ENCODE measurements around the gene USP33.
"Not testable (repeated sequence)": the region's sequence is repeated elsewhere in the genome, so short reads cannot be mapped to it uniquely, and the experiment has no call there.

Gene USP33

DNA sequence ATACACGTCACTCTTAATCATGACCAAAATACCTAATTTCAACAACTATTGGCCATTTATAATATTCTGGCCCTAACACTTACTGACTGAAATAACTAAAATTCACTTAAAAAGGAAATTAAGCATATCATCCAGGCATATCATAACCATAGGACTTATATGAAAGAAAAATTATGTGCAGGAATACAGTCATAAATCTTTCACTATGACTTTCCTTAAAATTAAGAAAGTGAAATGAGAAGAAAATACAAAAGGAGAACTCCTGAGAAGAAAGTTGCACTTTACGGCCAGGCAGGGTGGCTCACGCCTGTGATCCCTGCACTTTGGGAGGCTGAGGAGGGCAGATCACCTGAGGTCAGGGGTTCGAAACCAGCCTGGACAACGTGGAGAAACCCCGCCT lies 86.6 kb downstream of the USP33 start:
- DNase-seq (ENCODE audit: low read depth in 1 of 2, low spot score in 1 of 2) = no peak

- DNase-seq (ENCODE audit: low read depth in 1 of 2, low spot score in 1 of 2) = no peak
Observed at GRCh38 chr1:77672374-77672773, 87.3 kb downstream of the USP33 start.

DNA sequence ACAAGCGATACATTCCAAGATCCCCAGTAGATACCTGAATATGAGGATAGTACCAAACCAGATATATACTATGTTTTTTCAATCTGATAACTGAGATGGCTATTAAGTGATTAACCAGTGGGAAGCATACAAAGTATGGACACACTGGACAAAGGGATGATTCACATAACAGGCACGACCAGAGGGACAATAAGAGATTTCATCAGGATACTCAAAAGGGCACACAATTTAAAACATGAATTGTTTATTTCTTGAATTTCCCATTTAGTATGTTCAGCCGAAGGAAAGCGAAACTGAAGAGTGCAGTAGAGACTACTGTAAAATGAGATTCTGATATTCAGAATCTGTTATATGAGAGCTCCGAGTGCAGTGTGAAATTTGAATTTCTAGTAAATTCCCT lies 87.8 kb downstream of the USP33 start:
- DNase-seq (ENCODE audit: low read depth in 1 of 2, low spot score in 1 of 2) = no peak

DNA sequence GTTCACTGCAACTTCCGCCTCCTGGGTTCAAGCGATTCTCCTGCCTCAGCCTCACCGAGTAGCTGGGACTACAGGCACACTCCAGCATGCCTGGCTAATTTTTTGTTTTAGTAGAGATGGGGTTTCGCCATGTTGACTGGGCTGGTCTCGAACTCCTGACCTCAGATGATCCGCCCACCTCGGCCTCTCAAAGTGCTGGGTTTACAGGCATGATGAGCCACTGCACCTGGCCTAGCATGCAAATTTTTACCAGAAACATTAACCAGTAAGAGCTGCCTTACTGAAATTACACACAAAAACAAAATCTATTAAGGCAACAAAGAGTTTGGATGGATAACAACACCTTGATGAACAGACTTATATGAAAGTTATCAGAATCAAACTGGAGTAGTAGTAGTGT lies 89.3 kb downstream of the USP33 start:
- no peak for DNase-seq (ENCODE audit: low read depth in 1 of 2, low spot score in 1 of 2)

DNA sequence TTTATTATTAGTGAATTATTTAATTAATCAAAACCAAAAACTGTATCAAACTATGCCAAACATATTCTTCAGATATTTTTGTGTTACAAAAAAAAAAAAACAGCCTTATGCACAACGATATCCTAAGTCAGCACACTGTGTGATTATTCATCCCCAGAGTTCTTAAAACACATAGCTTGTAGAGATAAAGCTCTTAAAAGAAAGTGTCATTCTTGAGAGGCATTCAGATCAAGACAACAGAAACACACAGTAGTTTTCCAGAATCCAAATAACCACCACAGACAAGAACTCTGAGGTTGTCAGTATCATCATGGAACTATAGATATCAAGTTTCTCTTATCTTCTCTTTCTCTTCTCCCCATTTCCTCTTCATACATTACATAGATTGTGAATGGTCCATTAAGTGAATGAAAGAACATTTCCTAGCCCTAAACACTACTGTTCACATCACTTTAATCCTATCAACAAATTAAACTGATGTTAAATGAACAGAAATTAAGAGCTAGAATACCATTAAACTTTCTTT lies 90.7 kb downstream of the USP33 start:
- no peak for DNase-seq (ENCODE audit: low read depth in 1 of 2, low spot score in 1 of 2)

- DNase-seq (ENCODE audit: low read depth in 1 of 2, low spot score in 1 of 2) = no peak
Observed at GRCh38 chr1:77664939-77665516, 94.6 kb downstream of the USP33 start.

DNA sequence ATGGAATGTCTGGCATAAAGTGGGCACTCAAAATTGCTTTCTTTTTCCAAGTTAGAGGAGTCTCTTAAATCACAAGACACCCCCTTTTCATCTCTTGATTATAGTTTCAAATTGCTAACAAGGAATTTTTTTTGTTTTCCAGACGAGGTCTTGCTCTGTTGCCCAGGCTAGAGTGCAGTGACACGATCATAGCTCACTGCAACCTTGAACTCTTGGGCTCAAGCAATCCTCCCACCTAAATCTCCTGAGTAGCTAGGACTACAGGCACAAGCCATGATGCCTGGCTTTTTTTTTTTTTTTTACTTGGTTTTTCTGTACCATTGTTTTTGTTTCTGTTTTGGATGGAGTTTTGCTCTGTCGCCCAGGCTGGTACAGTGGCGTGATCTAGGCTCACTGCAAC lies 98.0 kb downstream of the USP33 start:
- no peak for DNase-seq (ENCODE audit: low read depth in 1 of 2, low spot score in 1 of 2)

GRCh38 chr1:77659879-77660593 lies 99.6 kb downstream of the USP33 start:
- no peak for DNase-seq (ENCODE audit: low read depth in 1 of 2, low spot score in 1 of 2)

DNA sequence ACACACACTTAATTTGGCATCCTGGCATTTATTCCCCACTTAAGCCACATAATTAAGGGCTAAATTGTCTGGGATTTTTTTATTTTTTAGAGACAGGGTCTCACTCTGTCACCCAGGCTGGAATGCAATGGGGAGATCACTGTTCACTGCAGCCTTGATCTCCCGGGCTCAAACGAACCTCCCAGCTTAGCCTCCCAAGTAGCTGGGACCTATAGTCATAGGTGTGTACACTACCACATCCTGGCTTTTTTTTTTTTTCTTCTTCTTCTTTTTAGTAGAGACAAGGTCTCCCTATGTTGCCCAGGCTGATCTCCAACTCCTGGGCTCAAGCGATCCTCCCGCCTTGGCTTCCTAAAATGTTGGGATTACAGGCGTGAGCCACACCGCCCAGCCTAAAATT lies 101.4 kb downstream of the USP33 start:
- no peak for DNase-seq (ENCODE audit: low read depth in 1 of 2, low spot score in 1 of 2)

DNA sequence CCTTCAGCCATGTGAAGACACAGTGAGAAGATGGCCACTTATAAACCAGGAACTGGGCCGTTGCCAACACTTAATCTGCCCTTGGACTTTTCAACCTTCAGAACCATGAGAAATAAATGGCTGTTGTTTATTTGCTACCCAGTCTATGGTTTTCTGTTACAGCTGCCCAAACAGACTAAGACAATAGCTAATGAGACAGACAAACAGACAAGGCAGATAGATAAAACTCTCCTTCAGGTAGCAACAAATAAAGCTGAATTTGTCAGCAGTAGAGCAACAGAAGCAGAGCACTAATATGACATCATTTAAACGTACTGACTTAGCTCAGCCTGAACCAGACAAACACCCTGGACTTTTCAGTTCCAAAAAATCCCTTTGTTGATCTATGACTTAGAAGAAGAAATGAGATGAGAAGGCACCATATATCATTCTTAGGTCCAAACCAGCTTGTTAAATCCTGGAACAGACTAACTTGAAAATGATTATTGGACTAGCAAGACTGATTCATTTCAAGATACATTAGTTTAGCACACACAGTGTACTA lies 104.1 kb downstream of the USP33 start:
- DNase-seq (ENCODE audit: low read depth in 1 of 2, low spot score in 1 of 2) = no peak

GRCh38 chr1:77652970-77653516 lies 106.6 kb downstream of the USP33 start:
- no peak for DNase-seq (ENCODE audit: low read depth in 1 of 2, low spot score in 1 of 2)

GRCh38 chr1:77652268-77652667 lies 107.4 kb downstream of the USP33 start:
- DNase-seq (ENCODE audit: low read depth in 1 of 2, low spot score in 1 of 2) = no peak

- no peak for DNase-seq (ENCODE audit: low read depth in 1 of 2, low spot score in 1 of 2)
Observed at GRCh38 chr1:77649127-77649526, 110.5 kb downstream of the USP33 start.

DNA sequence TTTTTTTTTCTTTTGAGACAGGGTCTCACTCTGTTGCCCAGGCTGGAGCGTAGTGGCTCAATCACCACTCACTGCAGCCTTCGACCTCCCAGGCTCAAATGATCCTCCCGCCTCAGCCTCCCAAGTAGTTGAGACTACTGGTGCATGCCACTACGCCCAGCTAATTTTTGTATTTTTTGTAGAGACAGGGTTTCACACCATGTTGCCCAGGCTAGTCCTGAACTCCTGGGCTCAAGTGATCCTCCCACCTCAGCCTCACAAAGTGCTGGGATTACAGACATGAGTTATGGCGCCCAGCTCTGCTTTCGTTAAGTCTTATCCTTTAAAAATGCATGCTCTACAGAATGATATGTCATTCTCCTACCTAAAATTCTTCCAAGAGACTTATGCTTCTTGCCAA lies 113.4 kb downstream of the USP33 start:
- not testable (repeated sequence) for DNase-seq (ENCODE audit: low read depth in 1 of 2, low spot score in 1 of 2)

Data from activated CD4-positive, alpha-beta T cell treated with anti-CD3 and anti-CD28 coated beads, Interleukin-2, amount 50 U/mL, for 24 hours (primary cell).